WTC11 (cell line): ENCODE measurements around the gene ADARB2. TPM values are rescaled to one million over a fixed set of nuclear protein-coding genes. Genes with fewer than 3 reads are reported as not detected.

Experiments used
- ATAC-seq: fragments of 200-7000 bp; cut with Tn5 transposase; 2 replicates; pipeline ENCODE4 v1.10.0; 2021; ENCODE audit warnings: mild to moderate bottlenecking, moderate library complexity
- CTCF ChIA-PET: fragments of 300-600 bp; sonication (Branson Sonifier 250); formaldehyde crosslinking; loops from one replicate; lab custom pipeline; 2021; ENCODE audit warnings: antibody characterized with exemption; lab: Charles Lee
- POLR2A ChIA-PET: fragments of 350-600 bp; sonication (Branson Sonifier 250); formaldehyde crosslinking; loops from one replicate; lab custom pipeline; 2021; ENCODE audit warnings: antibody characterized with exemption; lab: Charles Lee
- DNase-seq: peaks from one replicate; pipeline ENCODE4 v3.0.0; 2021; ENCODE audit warnings: low spot score
- H3K27ac Mint-ChIP-seq: 2 replicates; pipeline ENCODE4 v1.8.0; 2021; ENCODE audit warnings: mixed read lengths
- H3K27me3 Mint-ChIP-seq: 2 replicates; pipeline ENCODE4 v1.8.0; 2021; ENCODE audit warnings: low read depth, mild to moderate bottlenecking, moderate library complexity, mixed read lengths
- H3K36me3 Mint-ChIP-seq: 2 replicates; pipeline ENCODE4 v1.8.0; 2021; ENCODE audit warnings: mixed read lengths
- H3K4me1 Mint-ChIP-seq: 2 replicates; pipeline ENCODE4 v1.8.0; 2022; ENCODE audit warnings: mixed read lengths
- H3K4me3 Mint-ChIP-seq: 2 replicates; pipeline ENCODE4 v1.8.0; 2021; ENCODE audit warnings: mild to moderate bottlenecking, moderate library complexity, mixed read lengths
- H3K9me3 Mint-ChIP-seq: 2 replicates; pipeline ENCODE4 v1.8.0; 2021; ENCODE audit warnings: mixed read lengths
- ATF1 ChIP-seq: sonication (generic); formaldehyde crosslinking; IDR thresholded peaks from 2 replicates; pipeline ENCODE4 v1.8.1; 2023; ENCODE audit warnings: mild to moderate bottlenecking, moderate library complexity, missing genetic modification reagents
- CBFB ChIP-seq: sonication (generic); formaldehyde crosslinking; IDR thresholded peaks from 2 replicates; pipeline ENCODE4 v1.8.1; 2022; ENCODE audit warnings: mild to moderate bottlenecking, low read depth, missing genetic modification reagents
- CREB1 ChIP-seq: sonication (generic); formaldehyde crosslinking; IDR thresholded peaks from 2 replicates; pipeline ENCODE4 v1.8.0; 2023; ENCODE audit warnings: mild to moderate bottlenecking, missing genetic modification reagents
- ELF4 ChIP-seq: sonication (generic); formaldehyde crosslinking; IDR thresholded peaks from 2 replicates; pipeline ENCODE4 v1.8.1; 2022; ENCODE audit warnings: low read depth, mild to moderate bottlenecking, moderate library complexity, missing genetic modification reagents
- EMX1 ChIP-seq: fragments of 250-450 bp; sonication (Bioruptor Pico); IDR thresholded peaks from 2 replicates; pipeline ENCODE4 v1.8.0; 2021; ENCODE audit warnings: mild to moderate bottlenecking
- GABPB1 ChIP-seq: sonication (generic); formaldehyde crosslinking; IDR thresholded peaks from 2 replicates; pipeline ENCODE4 v1.8.1; 2023; ENCODE audit warnings: mild to moderate bottlenecking, missing genetic modification reagents
- NFATC4 ChIP-seq: fragments of 250-450 bp; sonication (Bioruptor Pico); IDR thresholded peaks from 2 replicates; pipeline ENCODE4 v1.9.0; 2021; ENCODE audit warnings: mild to moderate bottlenecking
- NR2C2 ChIP-seq: sonication (generic); formaldehyde crosslinking; IDR thresholded peaks from 2 replicates; pipeline ENCODE4 v1.8.0; 2022; ENCODE audit warnings: mild to moderate bottlenecking, missing genetic modification reagents
- RORB ChIP-seq: fragments of 250-450 bp; sonication (Bioruptor Pico); IDR thresholded peaks from 2 replicates; pipeline ENCODE4 v1.9.0; 2021; ENCODE audit warnings: mild to moderate bottlenecking
- SMAD4 ChIP-seq: sonication (generic); formaldehyde crosslinking; IDR thresholded peaks from 2 replicates; pipeline ENCODE4 v1.8.0; 2022; ENCODE audit warnings: mild to moderate bottlenecking, missing genetic modification reagents
- SP1 ChIP-seq: sonication (generic); formaldehyde crosslinking; conservative IDR thresholded peaks from 2 replicates; pipeline ENCODE4 v1.8.1; 2022; ENCODE audit warnings: missing genetic modification reagents
- TCF7 ChIP-seq: sonication (generic); formaldehyde crosslinking; IDR thresholded peaks from 2 replicates; pipeline ENCODE4 v1.8.0; 2022; ENCODE audit warnings: mild to moderate bottlenecking, low read depth, missing genetic modification reagents, moderate library complexity
- TEAD1 ChIP-seq: sonication (generic); formaldehyde crosslinking; IDR thresholded peaks from 2 replicates; pipeline ENCODE4 v1.8.0; 2022; ENCODE audit warnings: mild to moderate bottlenecking, missing genetic modification reagents
- TP53 ChIP-seq: sonication (generic); formaldehyde crosslinking; IDR thresholded peaks from 2 replicates; pipeline ENCODE4 v1.8.1; 2023; ENCODE audit warnings: mild to moderate bottlenecking, missing genetic modification reagents
- ZNF138 ChIP-seq: sonication (generic); formaldehyde crosslinking; conservative IDR thresholded peaks from 2 replicates; pipeline ENCODE4 v1.8.1; 2022; ENCODE audit warnings: mild to moderate bottlenecking, moderate library complexity, missing genetic modification reagents
- ZNF416 ChIP-seq: fragments of 250-450 bp; sonication (Bioruptor Pico); IDR thresholded peaks from 2 replicates; pipeline ENCODE4 v1.9.0; 2021; ENCODE audit warnings: mild to moderate bottlenecking, inconsistent platforms
- total RNA-seq: library from RNA; stranded (reverse); gene quantifications from 3 replicates; pipeline ENCODE4 v1.2.3, GENCODE V29; 2021
- TF ChIP-seq, protein P1 (sequence below): fragments of 250-450 bp; sonication (Bioruptor Pico); IDR thresholded peaks from 2 replicates; pipeline ENCODE4 v1.9.0; 2021; ENCODE audit warnings: mild to moderate bottlenecking
- TF ChIP-seq, protein P2 (sequence below): sonication (generic); formaldehyde crosslinking; IDR thresholded peaks from 2 replicates; pipeline ENCODE4 v1.8.1; 2023; ENCODE audit warnings: mild to moderate bottlenecking, missing genetic modification reagents
- TF ChIP-seq, protein P3 (sequence below): sonication (generic); formaldehyde crosslinking; IDR thresholded peaks from 2 replicates; pipeline ENCODE4 v1.8.1; 2023; ENCODE audit warnings: mild to moderate bottlenecking, missing genetic modification reagents, moderate library complexity
- TF ChIP-seq, protein P4 (sequence below): sonication (generic); formaldehyde crosslinking; IDR thresholded peaks from 2 replicates; pipeline ENCODE4 v1.8.0; 2022; ENCODE audit warnings: missing genetic modification reagents

The ADARB2 gene
- total RNA-seq, 1 experiment from 2014 or later, result 3.7 TPM

DNA sequence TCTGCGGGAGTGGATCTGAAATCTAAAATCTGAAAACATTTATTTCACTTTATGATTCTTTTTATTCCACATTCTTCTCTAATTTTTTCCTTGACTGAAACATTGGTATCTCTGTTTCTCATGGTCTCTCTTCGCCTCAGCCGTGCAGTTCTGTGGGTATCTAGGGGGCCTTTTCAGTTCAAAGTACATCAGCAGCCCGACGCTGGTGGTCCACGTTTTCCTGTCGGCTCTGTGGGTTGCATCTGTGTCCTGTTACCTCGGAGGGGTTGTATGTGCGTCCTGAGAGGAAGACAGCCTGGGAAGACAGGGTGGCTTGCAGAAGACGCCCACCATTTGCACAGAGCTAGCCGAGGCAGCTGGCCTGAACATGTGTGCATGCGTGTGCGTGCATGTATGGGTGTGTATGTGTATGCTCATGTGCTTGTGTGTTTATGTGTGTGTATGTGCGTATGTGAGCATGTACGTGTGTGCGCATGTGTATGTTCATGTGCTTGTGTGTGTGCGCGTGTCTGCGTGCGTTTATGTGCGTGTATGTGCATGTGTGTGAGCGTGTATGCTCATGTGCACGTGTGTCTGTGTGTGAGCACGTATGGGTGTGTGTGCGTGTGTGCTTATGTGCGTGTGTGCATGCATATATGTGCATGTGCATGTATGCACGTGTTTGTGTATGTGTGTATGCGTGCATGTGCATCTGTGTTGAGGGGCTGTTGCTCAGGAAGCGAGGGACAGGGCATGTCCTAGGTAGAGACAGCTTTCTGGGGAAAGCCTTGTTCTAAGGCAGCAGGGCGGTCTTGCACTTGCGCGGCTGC, 211.8 kb downstream of the ADARB2 start:
- H3K9me3 Mint-ChIP-seq, result no peaks in the 10 kb centered on the region
- ChIA-PET CTCF (interaction anchor here (1.1 kb wide), 1 partner anchor 122 kb away, joined by 3 read pairs; no protein-coding TSS in a partner anchor), POLR2A (no interaction called here)
- no peak overlapping the region for H3K27ac Mint-ChIP-seq
- no peaks in the 10 kb centered on the region for H3K36me3 Mint-ChIP-seq
- H3K4me1 Mint-ChIP-seq, result peaks cover 45% of the 10 kb centered on the region
- no peaks in the 10 kb centered on the region; the same call in 1 of the 2 replicates for H3K27me3 Mint-ChIP-seq
- no peak for DNase-seq
- TF ChIP-seq, protein P1, sequence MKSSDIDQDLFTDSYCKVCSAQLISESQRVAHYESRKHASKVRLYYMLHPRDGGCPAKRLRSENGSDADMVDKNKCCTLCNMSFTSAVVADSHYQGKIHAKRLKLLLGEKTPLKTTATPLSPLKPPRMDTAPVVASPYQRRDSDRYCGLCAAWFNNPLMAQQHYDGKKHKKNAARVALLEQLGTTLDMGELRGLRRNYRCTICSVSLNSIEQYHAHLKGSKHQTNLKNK (CRISPR knock-in tag), result no peak
- TF ChIP-seq ATF1 (CRISPR knock-in tag), result no peak
- no peak for TF ChIP-seq SMAD4 (CRISPR knock-in tag)
- no peak for TF ChIP-seq RORB
- TF ChIP-seq, protein P2, sequence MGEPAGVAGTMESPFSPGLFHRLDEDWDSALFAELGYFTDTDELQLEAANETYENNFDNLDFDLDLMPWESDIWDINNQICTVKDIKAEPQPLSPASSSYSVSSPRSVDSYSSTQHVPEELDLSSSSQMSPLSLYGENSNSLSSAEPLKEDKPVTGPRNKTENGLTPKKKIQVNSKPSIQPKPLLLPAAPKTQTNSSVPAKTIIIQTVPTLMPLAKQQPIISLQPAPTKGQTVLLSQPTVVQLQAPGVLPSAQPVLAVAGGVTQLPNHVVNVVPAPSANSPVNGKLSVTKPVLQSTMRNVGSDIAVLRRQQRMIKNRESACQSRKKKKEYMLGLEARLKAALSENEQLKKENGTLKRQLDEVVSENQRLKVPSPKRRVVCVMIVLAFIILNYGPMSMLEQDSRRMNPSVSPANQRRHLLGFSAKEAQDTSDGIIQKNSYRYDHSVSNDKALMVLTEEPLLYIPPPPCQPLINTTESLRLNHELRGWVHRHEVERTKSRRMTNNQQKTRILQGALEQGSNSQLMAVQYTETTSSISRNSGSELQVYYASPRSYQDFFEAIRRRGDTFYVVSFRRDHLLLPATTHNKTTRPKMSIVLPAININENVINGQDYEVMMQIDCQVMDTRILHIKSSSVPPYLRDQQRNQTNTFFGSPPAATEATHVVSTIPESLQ (CRISPR knock-in tag), result no peak
- TF ChIP-seq, protein P3, sequence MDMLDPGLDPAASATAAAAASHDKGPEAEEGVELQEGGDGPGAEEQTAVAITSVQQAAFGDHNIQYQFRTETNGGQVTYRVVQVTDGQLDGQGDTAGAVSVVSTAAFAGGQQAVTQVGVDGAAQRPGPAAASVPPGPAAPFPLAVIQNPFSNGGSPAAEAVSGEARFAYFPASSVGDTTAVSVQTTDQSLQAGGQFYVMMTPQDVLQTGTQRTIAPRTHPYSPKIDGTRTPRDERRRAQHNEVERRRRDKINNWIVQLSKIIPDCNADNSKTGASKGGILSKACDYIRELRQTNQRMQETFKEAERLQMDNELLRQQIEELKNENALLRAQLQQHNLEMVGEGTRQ (CRISPR knock-in tag), result no peak
- TF ChIP-seq SP1, result no peak
- TF ChIP-seq NFATC4, result no peak
- TF ChIP-seq, all 79 proteins: peak for 0
- H3K4me3 Mint-ChIP-seq, result no peak overlapping the region
- ATAC-seq, result no peak

DNA sequence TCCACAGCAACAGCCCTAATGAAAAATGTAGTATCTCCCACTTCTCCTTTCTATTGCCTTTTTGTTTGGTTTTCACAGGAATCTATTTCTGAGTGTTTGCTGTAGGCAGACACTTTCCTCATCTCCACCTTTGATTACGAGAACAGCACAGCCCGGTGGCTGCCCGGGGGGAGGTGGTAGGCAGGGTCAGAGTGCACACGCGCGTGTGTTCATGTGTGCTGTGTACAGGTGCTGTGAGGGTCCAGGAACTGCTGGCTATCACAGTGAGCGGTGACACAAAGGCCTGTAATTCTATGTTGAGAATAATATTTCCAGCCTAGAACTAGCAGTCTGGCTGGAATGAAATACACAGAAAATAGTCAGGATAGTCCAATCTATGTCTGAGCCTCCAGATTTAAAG, 212.8 kb downstream of the ADARB2 start:
- Mint-ChIP-seq H3K27ac (no peak overlapping the region), H3K27me3 (no peaks in the 10 kb centered on the region; the same call in 1 of the 2 replicates), H3K4me3 (no peak overlapping the region), H3K4me1 (peaks cover 45% of the 10 kb centered on the region), H3K36me3 (no peaks in the 10 kb centered on the region), H3K9me3 (no peaks in the 10 kb centered on the region)
- no peak for ATAC-seq
- ChIA-PET POLR2A (no interaction called here), CTCF (no interaction called here)
- TF ChIP-seq ZNF416 (no peak), ELF4 (CRISPR knock-in tag) (no peak), CREB1 (CRISPR knock-in tag) (no peak), ZNF138 (CRISPR knock-in tag) (no peak), TCF7 (CRISPR knock-in tag) (no peak), CBFB (no peak), SP1 (no peak), TP53 (no peak)
- TF ChIP-seq, protein P2 (CRISPR knock-in tag), result no peak
- no peak for DNase-seq

DNA sequence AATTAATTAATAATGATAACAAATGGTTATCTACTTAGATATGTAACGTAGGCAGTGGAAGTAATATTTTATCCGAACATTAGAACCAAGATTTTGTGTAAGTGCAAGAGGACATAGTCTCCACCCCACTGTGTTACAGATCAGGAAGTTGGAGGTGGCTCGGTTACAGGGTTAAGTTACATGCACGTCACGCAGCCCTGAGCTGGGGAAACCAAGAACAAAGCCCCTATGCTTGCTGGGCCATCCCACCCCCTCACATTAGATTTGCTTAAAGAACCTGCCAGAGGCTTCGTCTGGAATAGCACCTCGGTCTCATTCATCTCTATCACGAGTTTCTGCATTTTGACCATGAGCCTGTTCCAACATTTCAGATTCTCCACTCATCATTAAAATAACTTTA, 214.1 kb downstream of the ADARB2 start:
- H3K4me1 Mint-ChIP-seq, result peaks cover 45% of the 10 kb centered on the region
- no peaks in the 10 kb centered on the region; the same call in 1 of the 2 replicates for H3K27me3 Mint-ChIP-seq
- DNase-seq (no peak), ATAC-seq (peak; percentile 26; the same call in 1 of the 2 replicates)
- H3K27ac Mint-ChIP-seq, result no peak overlapping the region
- POLR2A ChIA-PET, result no interaction called here
- H3K4me3 Mint-ChIP-seq, result no peak overlapping the region
- no peaks in the 10 kb centered on the region for H3K9me3 Mint-ChIP-seq
- H3K36me3 Mint-ChIP-seq, result no peaks in the 10 kb centered on the region
- CTCF ChIA-PET, result no interaction called here
- TF ChIP-seq ATF1 (CRISPR knock-in tag) (no peak), NR2C2 (CRISPR knock-in tag) (no peak), GABPB1 (CRISPR knock-in tag) (no peak), TEAD1 (CRISPR knock-in tag) (no peak), EMX1 (CRISPR knock-in tag) (no peak)
- TF ChIP-seq, protein P4, sequence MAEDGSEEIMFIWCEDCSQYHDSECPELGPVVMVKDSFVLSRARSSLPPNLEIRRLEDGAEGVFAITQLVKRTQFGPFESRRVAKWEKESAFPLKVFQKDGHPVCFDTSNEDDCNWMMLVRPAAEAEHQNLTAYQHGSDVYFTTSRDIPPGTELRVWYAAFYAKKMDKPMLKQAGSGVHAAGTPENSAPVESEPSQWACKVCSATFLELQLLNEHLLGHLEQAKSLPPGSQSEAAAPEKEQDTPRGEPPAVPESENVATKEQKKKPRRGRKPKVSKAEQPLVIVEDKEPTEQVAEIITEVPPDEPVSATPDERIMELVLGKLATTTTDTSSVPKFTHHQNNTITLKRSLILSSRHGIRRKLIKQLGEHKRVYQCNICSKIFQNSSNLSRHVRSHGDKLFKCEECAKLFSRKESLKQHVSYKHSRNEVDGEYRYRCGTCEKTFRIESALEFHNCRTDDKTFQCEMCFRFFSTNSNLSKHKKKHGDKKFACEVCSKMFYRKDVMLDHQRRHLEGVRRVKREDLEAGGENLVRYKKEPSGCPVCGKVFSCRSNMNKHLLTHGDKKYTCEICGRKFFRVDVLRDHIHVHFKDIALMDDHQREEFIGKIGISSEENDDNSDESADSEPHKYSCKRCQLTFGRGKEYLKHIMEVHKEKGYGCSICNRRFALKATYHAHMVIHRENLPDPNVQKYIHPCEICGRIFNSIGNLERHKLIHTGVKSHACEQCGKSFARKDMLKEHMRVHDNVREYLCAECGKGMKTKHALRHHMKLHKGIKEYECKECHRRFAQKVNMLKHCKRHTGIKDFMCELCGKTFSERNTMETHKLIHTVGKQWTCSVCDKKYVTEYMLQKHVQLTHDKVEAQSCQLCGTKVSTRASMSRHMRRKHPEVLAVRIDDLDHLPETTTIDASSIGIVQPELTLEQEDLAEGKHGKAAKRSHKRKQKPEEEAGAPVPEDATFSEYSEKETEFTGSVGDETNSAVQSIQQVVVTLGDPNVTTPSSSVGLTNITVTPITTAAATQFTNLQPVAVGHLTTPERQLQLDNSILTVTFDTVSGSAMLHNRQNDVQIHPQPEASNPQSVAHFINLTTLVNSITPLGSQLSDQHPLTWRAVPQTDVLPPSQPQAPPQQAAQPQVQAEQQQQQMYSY (CRISPR knock-in tag), result no peak
